Activated CD4-positive, alpha-beta T cell treated with anti-CD3 and anti-CD28 coated beads for 4 hours (primary cell): Measurements from ENCODE around the gene DOP1B.
"Not testable (repeated sequence)": the region's sequence is repeated elsewhere in the genome, so short reads cannot be mapped to it uniquely, and the experiment has no call there.

Experiments
- DNase-seq, 2 donors: peaks; one replicate each; pipeline ENCODE4 v3.0.0-alpha.2; 2020

The DOP1B gene

GRCh38 chr21:36135391-36136102 lies 21.1 kb upstream of the DOP1B start:
- DNase-seq = peak; percentile 37 to 46

- DNase-seq = not testable (repeated sequence)
Measured at GRCh38 chr21:36139791-36140190, 16.8 kb upstream of the DOP1B start.

GRCh38 chr21:36141513-36141925 lies 15.1 kb upstream of the DOP1B start:
- peak; percentile 94 for DNase-seq

- DNase-seq = not testable (repeated sequence)
Measured at GRCh38 chr21:36144233-36144632, 12.4 kb upstream of the DOP1B start.

GRCh38 chr21:36145259-36145658 lies 11.4 kb upstream of the DOP1B start:
- no peak for DNase-seq

- DNase-seq = no peak
Measured at GRCh38 chr21:36147911-36148310, 8.7 kb upstream of the DOP1B start.

- DNase-seq = no peak
Measured at GRCh38 chr21:36148886-36149285, 7.7 kb upstream of the DOP1B start.

GRCh38 chr21:36149788-36150711 lies 6.6 kb upstream of the DOP1B start:
- DNase-seq = no peak

- DNase-seq = peak in 1 of 2 donors; percentile 8
Measured at GRCh38 chr21:36155603-36156338, 853 bp upstream of the DOP1B start.

GRCh38 chr21:36156339-36156814 lies 247 bp upstream of the DOP1B start:
- peak; percentile 100 for DNase-seq

- no peak for DNase-seq
Measured at GRCh38 chr21:36159356-36159921, 2.8 kb downstream of the DOP1B start.

- DNase-seq = no peak
Measured at GRCh38 chr21:36160850-36161178, 4.2 kb downstream of the DOP1B start.

GRCh38 chr21:36162631-36163030 lies 6.0 kb downstream of the DOP1B start:
- DNase-seq = no peak

GRCh38 chr21:36163750-36164741 lies 7.4 kb downstream of the DOP1B start:
- no peak for DNase-seq

GRCh38 chr21:36165356-36165755 lies 8.7 kb downstream of the DOP1B start:
- DNase-seq = no peak

GRCh38 chr21:36166705-36167104 lies 10.1 kb downstream of the DOP1B start:
- DNase-seq = no peak

- DNase-seq = no peak
Measured at GRCh38 chr21:36167541-36167940, 10.9 kb downstream of the DOP1B start.

- no peak for DNase-seq
Measured at GRCh38 chr21:36169470-36170128, 13.0 kb downstream of the DOP1B start.

GRCh38 chr21:36170823-36171222 lies 14.2 kb downstream of the DOP1B start:
- DNase-seq = no peak

GRCh38 chr21:36171336-36171735 lies 14.7 kb downstream of the DOP1B start:
- no peak for DNase-seq

GRCh38 chr21:36171741-36172331 lies 15.2 kb downstream of the DOP1B start:
- DNase-seq = no peak
